HCT116 (cell line): ENCODE results near the gene RHOH. TPM values are rescaled to one million over a fixed set of nuclear protein-coding genes. Genes with fewer than 3 reads are reported as not detected.

Source experiments
- ATAC-seq: fragments of 200-7000 bp; cut with Tn5 transposase; 2 replicates; pipeline ENCODE4 v1.9.1; 2020; ENCODE audit warnings: mild to moderate bottlenecking, moderate library complexity
- BruUV-seq: library from RNA; stranded (reverse); fragments of 400-500 nt; replicated peaks from 2 replicates; lab custom pipeline; 2021; lab: Mats Ljungman, UMichigan
- CTCF ChIA-PET: fragments of 300-600 bp; sonication (Branson Sonifier 250); formaldehyde crosslinking; loops from one replicate; lab custom pipeline; 2021; ENCODE audit warnings: antibody characterized with exemption; lab: Charles Lee
- POLR2A ChIA-PET: fragments of 300-600, 350-600 bp; sonication (Branson Sonifier 250); formaldehyde crosslinking; loops from one replicate; lab custom pipeline; 2021; ENCODE audit warnings: antibody characterized with exemption; lab: Charles Lee
- RAD21 ChIA-PET, 2 experiments: fragments of 300-600 bp; sonication (Branson Sonifier 250); formaldehyde crosslinking; loops; one replicate each; lab custom pipeline; 2023; ENCODE audit warnings: low total read pairs in 2 of 2; ENCODE audit not compliant: uncharacterized antibody in 2 of 2, unreplicated experiment in 2 of 2, low non-redundant PET in 1 of 2; lab: Charles Lee
- DNase-seq: peaks from one replicate; pipeline ENCODE4 v3.0.0-alpha.2; 2010; ENCODE audit warnings: low read depth, low spot score
- H2AFZ ChIP-seq: fragments of 200-600 bp; shearing (Covaris generic), sonication (generic); 2 replicates; pipeline ENCODE4 v1.6.1; 2017; ENCODE audit warnings: low read depth, mixed run types, mixed read lengths, antibody characterized with exemption, low read length; ENCODE audit not compliant: poor library complexity, severe bottlenecking
- H3K27ac ChIP-seq: 2 replicates; pipeline ENCODE4 v1.5.1; 2012; ENCODE audit warnings: low read depth, low read length
- H3K27me3 ChIP-seq: fragments of 200-600 bp; sonication (generic); 2 replicates; pipeline ENCODE4 v1.6.1; 2016; ENCODE audit warnings: mixed run types, low read length, mixed read lengths; ENCODE audit not compliant: insufficient read depth
- H3K36me3 ChIP-seq, 2 experiments: fragments of 200-500 bp in 1 of 2; fragments of 200-600 bp in 1 of 2; sonication (Bioruptor generic) in 1 of 2; sonication (generic) in 1 of 2; 2 replicates each; pipeline versions ENCODE4 v1.5.1 to v1.6.1; 2014 to 2016; ENCODE audit warnings: low read length in 2 of 2, inconsistent platforms in 1 of 2, mixed read lengths in 1 of 2, mixed run types in 1 of 2; ENCODE audit not compliant: insufficient read depth in 2 of 2, control insufficient read depth in 1 of 2
- H3K4me1 ChIP-seq, 2 experiments: fragments of 200-600 bp in 1 of 2; sonication (generic) in 1 of 2; 2 replicates each; pipeline versions ENCODE4 v1.5.1 to v1.6.1; 2012 to 2017; ENCODE audit warnings: low read length in 2 of 2, inconsistent platforms in 1 of 2, mild to moderate bottlenecking in 1 of 2, mixed read lengths in 1 of 2, mixed run types in 1 of 2, moderate library complexity in 1 of 2; ENCODE audit not compliant: insufficient read depth in 2 of 2, control insufficient read depth in 1 of 2
- H3K4me2 ChIP-seq: fragments of 200-600 bp; sonication (generic); 2 replicates; pipeline ENCODE4 v1.6.1; 2017; ENCODE audit warnings: mixed run types, low read length, mixed read lengths
- H3K4me3 ChIP-seq, 2 experiments: fragments of 200-600 bp in 1 of 2; sonication (generic) in 1 of 2; replicated peaks in 1 of 2; 2 replicates each; pipeline ENCODE4 v1.5.1; 2011 to 2016; ENCODE audit warnings: low read length in 2 of 2, control low read depth in 1 of 2, low read depth in 1 of 2, mild to moderate bottlenecking in 1 of 2, mixed read lengths in 1 of 2, mixed run types in 1 of 2
- H3K79me2 ChIP-seq: fragments of 200-600 bp; sonication (generic); 2 replicates; pipeline ENCODE4 v1.6.1; 2017; ENCODE audit warnings: mild to moderate bottlenecking, mixed run types, low read length, moderate library complexity, mixed read lengths; ENCODE audit not compliant: insufficient read depth
- H3K9ac ChIP-seq: fragments of 200-600 bp; sonication (generic); 2 replicates; pipeline ENCODE4 v1.6.1; 2016; ENCODE audit warnings: low read length, mixed read lengths
- H3K9me2 ChIP-seq: fragments of 200-600 bp; sonication (generic), shearing (Covaris generic); 2 replicates; pipeline ENCODE4 v1.6.1; 2017; ENCODE audit warnings: mixed run types, mild to moderate bottlenecking, moderate library complexity; ENCODE audit not compliant: insufficient read depth
- H3K9me3 ChIP-seq, 2 experiments: fragments of 200-500 bp in 1 of 2; fragments of 200-600 bp in 1 of 2; sonication (Bioruptor generic) in 1 of 2; sonication (generic) in 1 of 2; 2 replicates each; pipeline ENCODE4 v1.6.1; 2014 to 2017; ENCODE audit warnings: low read length in 2 of 2, mixed read lengths in 2 of 2, inconsistent platforms in 1 of 2, low read depth in 1 of 2, mild to moderate bottlenecking in 1 of 2, mixed run types in 1 of 2, moderate library complexity in 1 of 2; ENCODE audit not compliant: control insufficient read depth in 1 of 2, insufficient read depth in 1 of 2
- H4K20me1 ChIP-seq: fragments of 200-600 bp; sonication (generic), shearing (Covaris generic); 2 replicates; pipeline ENCODE4 v1.6.1; 2017; ENCODE audit warnings: mixed run types, mild to moderate bottlenecking, moderate library complexity; ENCODE audit not compliant: insufficient read depth
- ATF3 ChIP-seq: IDR thresholded peaks from 2 replicates; pipeline ENCODE4 v1.6.1; 2012
- CBX3 ChIP-seq: IDR thresholded peaks from 2 replicates; pipeline ENCODE4 v1.6.1; 2012; ENCODE audit warnings: low read depth
- CEBPB ChIP-seq: IDR thresholded peaks from 2 replicates; pipeline ENCODE4 v1.6.1; 2012; ENCODE audit warnings: low read depth
- EGR1 ChIP-seq: IDR thresholded peaks from 2 replicates; pipeline ENCODE4 v1.6.1; 2012; ENCODE audit warnings: low read depth
- EZH2 ChIP-seq: fragments of 200-600 bp; sonication (generic); IDR thresholded peaks from 2 replicates; pipeline ENCODE4 v1.6.1; 2017; ENCODE audit warnings: antibody characterized with exemption, mixed run types
- EZH2phosphoT487 ChIP-seq: fragments of 200-600 bp; IDR thresholded peaks from 2 replicates; pipeline ENCODE4 v1.6.1; 2018; ENCODE audit warnings: antibody characterized with exemption, borderline replicate concordance
- FOSL1 ChIP-seq: IDR thresholded peaks from 2 replicates; pipeline ENCODE4 v1.6.1; 2012; ENCODE audit warnings: low read depth
- JUND ChIP-seq: IDR thresholded peaks from 2 replicates; pipeline ENCODE4 v1.6.1; 2012
- POLR2A ChIP-seq: IDR thresholded peaks from 2 replicates; pipeline ENCODE4 v1.7.0; 2011; ENCODE audit warnings: borderline replicate concordance; ENCODE audit not compliant: insufficient read depth, insufficient read length; ENCODE audit errors: extremely low read depth
- POLR2AphosphoS5 ChIP-seq: IDR thresholded peaks from 2 replicates; pipeline ENCODE4 v1.6.1; 2011; ENCODE audit warnings: mild to moderate bottlenecking, low read depth, low read length, moderate library complexity
- REST ChIP-seq: IDR thresholded peaks from 2 replicates; pipeline ENCODE4 v1.6.1; 2012; ENCODE audit warnings: low read depth
- SIN3A ChIP-seq: IDR thresholded peaks from 2 replicates; pipeline ENCODE4 v1.6.1; 2012; ENCODE audit warnings: low read depth
- SP1 ChIP-seq: IDR thresholded peaks from 2 replicates; pipeline ENCODE4 v1.6.1; 2012; ENCODE audit warnings: low read depth
- SRF ChIP-seq: IDR thresholded peaks from 2 replicates; pipeline ENCODE4 v1.6.1; 2012; ENCODE audit warnings: low read depth
- TCF7L2 ChIP-seq: IDR thresholded peaks from 2 replicates; pipeline ENCODE4 v1.7.0; 2011; ENCODE audit warnings: borderline replicate concordance, inconsistent platforms; ENCODE audit not compliant: insufficient read depth, insufficient read length; ENCODE audit errors: extremely low read depth
- YY1 ChIP-seq: IDR thresholded peaks from 2 replicates; pipeline ENCODE4 v1.6.1; 2011; ENCODE audit warnings: low read length, low read depth, moderate library complexity, mild to moderate bottlenecking; ENCODE audit not compliant: insufficient replicate concordance; ENCODE audit errors: extremely low read depth
- ZFX ChIP-seq: fragments of 450-650 bp; IDR thresholded peaks from 2 replicates; pipeline ENCODE4 v1.6.1; 2017
- intact Hi-C: fragments of 100-400 bp; cut with micrococcal nuclease; formaldehyde crosslinking; loops from 2 replicates; pipeline ENCODE4 v1.10.0; 2022
- total RNA-seq: library from RNA; stranded (reverse); gene quantifications from one replicate; pipeline ENCODE4 v1.2.1, GENCODE V29; 2021; ENCODE audit not compliant: unreplicated experiment

The RHOH gene
- total RNA-seq, 1 experiment from 2014 or later = 0.74 TPM

- intact Hi-C loops = no loop called here
- no peak for TF ChIP-seq EZH2
- TF ChIP-seq POLR2A = no peak
- no peak for TF ChIP-seq FOSL1
- no peak for TF ChIP-seq JUND
- TF ChIP-seq EZH2phosphoT487 = no peak
- no peak for TF ChIP-seq REST
- no peak for TF ChIP-seq YY1
- no peak for TF ChIP-seq ATF3
- no peak for TF ChIP-seq CEBPB
- TF ChIP-seq EGR1 = no peak
- no peak for TF ChIP-seq POLR2AphosphoS5
- no peak for TF ChIP-seq SIN3A
- TF ChIP-seq TCF7L2 = no peak
- TF ChIP-seq SP1 = no peak
- TF ChIP-seq CBX3 = no peak
- TF ChIP-seq SRF = no peak
- TF ChIP-seq ZFX = no peak
- Histone ChIP-seq H3K4me2 (no peak overlapping the region), H2AFZ (no peak overlapping the region), H3K79me2 (no peaks in the 10 kb centered on the region), H4K20me1 (no peaks in the 10 kb centered on the region), H3K4me1 (no peaks in the 10 kb centered on the region), H3K27ac (no peak overlapping the region), H3K9me2 (no peaks in the 10 kb centered on the region), H3K27me3 (no peaks in the 10 kb centered on the region), H3K4me3 (no peak overlapping the region), H3K9me3 (no peaks in the 10 kb centered on the region), H3K36me3 (no peaks in the 10 kb centered on the region), H3K9ac (no peak overlapping the region)
- RAD21 ChIA-PET = no interaction called here
- DNase-seq (no peak), ATAC-seq (no peak)
- BruUV-seq = no TSS peak
- POLR2A ChIA-PET = no interaction called here
- CTCF ChIA-PET = no interaction called here
These were observed 36.6 kb upstream of the RHOH start for GRCh38 chr4:40160258-40160657.
